ENCODE measurements around the gene DAZ2.
"Not testable (repeated sequence)": the region's sequence is repeated elsewhere in the genome, so short reads cannot be mapped to it uniquely, and the experiment has no call there.

The DAZ2 gene

GRCh38 chrY:23219233-23219632 is at the start of gene DAZ2:
Gene DAZ2 (plus strand): TSS chrY:23219533. CDS start chrY:23219741, 208 bp downstream.
- not testable (repeated sequence) for DNase-seq (ENCODE audit: low spot score)

- not testable (repeated sequence) for DNase-seq (ENCODE audit: low spot score)
Measured at GRCh38 chrY:23198908-23199307, 20.4 kb upstream of the DAZ2 start, which contains the start of gene DAZ1. Gene DAZ1 (minus strand): TSS chrY:23199008. CDS start chrY:23198800, 208 bp downstream.

- not testable (repeated sequence) for DNase-seq (ENCODE audit: low spot score)
Measured at GRCh38 chrY:23207455-23207854, 11.9 kb upstream of the DAZ2 start.

GRCh38 chrY:23209802-23210495 is 9.4 kb upstream of the DAZ2 start:
- DNase-seq (ENCODE audit: low spot score), result not testable (repeated sequence)

GRCh38 chrY:23210681-23211080 is 8.7 kb upstream of the DAZ2 start:
- DNase-seq (ENCODE audit: low spot score), result not testable (repeated sequence)
